Astrocyte of the hippocampus (primary cell): ENCODE measurements around the gene DAZAP1.

Experiments
- DNase-seq: peaks from one replicate; pipeline ENCODE4 v3.0.0; 2011; ENCODE audit warnings: low read depth, low spot score

Gene DAZAP1

DNA sequence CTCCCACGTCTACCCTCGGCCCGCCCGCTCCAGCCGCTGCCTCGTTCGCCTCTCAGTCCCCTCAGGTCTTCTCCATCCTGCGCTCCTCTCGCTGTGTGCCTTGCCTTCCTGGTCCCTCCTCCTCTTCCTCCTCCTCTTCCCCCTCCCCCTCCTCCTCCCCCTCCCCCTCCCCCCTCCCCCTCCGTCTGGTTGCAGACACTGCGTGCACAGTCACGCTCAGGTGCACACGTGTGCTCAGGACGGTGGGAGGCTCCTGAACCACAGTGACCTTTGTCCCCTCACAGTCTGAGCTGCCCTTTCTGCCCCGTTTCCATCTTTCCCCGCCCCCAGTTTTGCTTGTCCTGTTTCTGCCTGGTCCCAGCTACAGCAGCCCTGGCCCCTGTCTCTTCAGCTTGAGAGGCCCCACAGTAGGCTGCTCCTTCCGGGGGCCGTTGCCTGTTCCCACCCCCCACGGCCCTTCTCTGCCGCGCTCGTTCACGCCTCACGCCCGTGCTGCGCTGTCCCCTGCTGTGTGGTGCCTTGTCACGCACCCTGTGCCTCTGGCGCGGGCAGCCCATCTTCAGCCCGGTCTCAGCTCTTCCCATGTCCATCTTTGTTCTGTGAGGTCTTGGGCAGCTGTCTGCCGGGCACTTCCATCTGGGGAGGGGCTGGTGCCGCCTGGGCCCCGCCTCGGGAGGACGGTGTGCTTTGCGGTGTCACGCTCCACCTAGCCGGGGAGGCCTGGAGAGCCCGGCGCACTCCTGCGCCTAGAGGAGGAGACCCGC lies 17.0 kb downstream of the DAZAP1 start:
- DNase-seq: no peak

DNA sequence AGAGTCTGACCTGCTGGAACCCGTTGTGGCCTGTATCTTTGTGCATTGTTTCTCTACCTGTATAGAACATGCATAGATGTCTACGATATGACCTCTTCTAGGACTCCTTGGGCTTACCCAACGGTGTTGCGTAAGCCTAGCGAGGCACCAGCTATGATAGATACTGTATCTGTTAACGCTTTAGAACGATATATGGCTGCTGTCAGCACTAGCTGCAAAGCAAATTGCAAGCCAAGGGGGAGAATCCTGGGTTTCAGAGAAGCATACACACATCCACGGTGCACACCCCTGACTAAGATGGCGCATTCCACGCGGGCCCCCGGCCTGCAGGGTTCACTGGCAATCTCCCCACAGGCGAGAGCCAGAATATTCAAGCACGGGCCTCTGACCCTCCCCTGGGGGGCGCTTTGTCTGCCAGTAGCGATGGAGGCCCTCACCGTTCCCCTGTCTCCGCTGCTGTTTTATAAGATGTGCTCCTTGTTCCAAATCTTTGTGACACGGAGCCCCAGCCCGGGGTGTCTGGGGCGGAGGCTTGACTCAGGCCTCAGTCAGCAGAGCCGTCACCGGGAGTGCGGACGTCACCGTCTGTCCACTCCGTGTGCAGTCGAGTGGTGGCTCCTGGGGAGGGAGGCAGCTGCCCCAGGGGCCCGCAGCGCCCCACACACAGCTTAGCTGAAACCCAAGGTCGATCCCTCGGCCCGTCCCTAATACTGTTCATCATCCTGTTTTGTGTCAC lies 17.9 kb downstream of the DAZAP1 start:
- peak; percentile 36 for DNase-seq

DNA sequence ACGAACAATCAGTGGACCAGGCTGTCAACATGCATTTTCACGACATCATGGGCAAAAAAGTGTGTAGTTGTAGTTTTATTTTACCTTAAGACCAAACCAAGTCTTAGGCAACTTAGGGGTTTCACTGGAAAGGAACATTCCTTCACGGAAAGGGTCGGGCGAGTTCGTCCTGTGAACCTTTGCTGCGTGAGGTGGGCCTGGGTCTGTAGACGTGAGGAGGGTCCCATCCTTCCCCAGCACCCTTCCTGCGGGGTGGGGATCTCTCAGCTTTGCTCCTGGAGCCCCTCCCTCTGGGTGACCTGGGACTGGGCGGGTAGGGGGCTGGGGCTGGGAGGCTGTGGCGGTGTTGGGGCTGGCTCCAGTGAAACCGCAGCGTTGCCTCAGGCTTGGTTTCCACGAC lies 18.5 kb downstream of the DAZAP1 start:
- DNase-seq: no peak

DNA sequence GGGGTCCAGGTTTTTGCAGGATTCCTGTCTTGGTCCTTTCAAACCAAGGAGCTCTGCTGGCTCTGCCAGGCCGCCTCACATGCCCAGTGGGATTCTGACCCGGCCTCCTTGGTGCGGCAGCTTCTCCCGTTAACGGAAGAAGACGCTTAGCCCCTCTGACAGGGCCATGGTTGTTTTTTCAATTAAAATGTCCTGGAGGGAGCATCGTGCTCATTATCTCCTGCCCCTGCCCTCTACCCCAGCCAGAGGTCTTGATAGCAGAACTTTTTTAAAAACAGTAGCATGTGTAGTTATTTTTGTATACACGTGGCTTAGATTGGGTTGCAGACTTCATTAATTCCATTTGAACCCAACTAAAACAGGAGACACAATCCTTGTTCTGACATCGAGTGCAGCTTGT lies 19.4 kb downstream of the DAZAP1 start:
- DNase-seq: no peak

DNA sequence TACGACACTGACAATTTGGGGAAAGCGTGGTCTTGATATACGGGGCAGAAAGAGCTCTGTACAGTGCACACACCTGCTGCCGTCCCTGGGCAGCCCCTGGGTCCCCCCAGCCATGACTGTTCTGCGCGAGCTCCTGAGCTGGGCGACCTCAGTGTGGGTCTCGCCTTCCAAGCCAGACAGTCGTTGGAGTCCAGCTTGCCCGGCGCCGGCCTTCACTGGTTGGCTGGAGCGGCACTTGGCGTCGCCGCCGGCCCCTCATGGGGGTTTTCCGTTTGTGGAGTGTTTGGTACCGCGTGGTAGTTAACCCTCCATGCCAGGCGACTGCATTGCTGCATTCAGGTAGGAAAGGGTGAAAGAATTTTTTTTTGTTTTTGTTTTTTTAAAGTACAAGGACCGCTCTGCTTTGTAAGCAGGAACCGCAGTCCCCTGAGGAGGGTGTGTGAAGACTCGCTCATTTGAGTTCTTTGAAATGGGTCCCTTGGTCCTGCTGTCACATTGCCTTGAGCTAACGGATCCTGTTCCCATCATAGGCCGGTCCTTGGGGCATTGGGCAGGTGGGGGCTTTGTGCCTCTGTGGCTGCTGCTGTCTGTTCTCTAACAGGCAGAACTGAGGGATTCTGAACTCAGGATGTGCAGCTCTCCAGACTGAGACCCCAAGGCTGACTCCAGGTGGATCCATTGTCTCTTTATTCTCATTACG lies 20.0 kb downstream of the DAZAP1 start:
- no peak for DNase-seq

DNA sequence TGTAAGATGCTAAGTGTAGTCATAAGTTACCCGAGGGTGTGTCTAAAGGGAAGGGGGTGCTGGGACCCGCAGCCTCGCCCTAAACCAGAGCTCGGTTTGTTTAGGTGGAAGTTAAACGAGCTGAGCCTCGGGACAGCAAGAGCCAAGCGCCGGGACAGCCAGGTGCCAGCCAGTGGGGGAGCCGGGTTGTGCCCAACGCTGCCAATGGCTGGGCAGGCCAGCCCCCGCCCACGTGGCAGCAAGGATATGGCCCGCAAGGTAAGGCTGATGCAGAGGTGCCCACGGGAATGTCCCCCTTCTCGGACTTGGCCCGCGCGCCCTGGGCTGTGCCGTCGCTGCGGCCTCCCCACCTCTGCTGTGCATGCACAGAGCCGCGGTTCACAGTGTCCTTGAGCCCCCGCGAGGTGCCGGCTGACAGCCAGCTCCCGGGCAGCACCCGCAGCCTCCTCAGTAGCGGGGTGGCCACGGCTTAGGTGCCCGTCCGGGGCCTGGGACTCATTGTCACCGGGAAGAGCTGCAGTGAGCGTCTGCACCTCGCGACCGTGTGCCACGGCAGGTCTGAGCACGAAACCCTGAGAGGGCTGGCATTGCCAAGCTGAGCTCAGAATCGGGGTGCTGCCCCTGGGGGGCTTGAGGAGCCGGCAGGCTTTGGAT lies 21.5 kb downstream of the DAZAP1 start:
- no peak for DNase-seq

DNA sequence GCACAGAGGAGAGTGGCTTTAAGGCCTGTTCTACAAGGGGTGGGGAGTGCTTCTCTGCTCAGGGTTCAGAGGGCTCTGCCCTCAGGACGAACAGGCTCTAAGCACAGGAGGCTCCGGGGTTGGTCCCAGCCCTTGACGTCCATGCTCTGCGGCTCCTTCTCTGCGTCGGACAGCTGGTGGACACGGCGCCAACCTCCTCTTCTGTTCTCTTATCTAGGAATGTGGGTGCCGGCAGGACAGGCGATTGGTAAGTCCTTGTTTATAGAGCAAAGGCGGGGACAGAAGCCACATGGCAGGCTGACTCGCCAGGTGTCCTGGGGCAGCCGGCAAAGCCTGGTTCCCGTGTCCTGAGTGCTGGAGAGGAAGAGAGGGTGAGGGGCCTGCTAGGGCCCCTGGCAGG lies 22.4 kb downstream of the DAZAP1 start:
- DNase-seq: no peak

DNA sequence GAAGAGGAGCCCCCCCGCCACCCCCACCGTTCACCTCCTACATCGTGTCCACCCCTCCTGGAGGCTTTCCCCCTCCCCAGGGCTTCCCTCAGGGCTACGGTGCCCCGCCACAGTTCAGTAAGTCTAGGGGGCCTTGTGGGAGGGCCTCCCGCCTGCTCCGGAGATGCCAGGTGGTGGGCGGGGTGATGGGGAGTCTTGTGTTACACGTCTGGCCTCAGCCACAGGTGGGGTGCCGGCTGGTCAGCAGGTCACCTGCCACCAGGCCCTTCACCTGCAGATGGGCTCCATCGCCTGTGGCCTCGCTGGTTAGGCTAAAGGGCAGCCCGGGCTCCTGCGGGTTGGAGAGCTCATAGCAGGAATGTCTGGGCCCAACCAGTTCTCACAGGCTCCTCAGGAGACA lies 22.9 kb downstream of the DAZAP1 start:
- no peak for DNase-seq

DNA sequence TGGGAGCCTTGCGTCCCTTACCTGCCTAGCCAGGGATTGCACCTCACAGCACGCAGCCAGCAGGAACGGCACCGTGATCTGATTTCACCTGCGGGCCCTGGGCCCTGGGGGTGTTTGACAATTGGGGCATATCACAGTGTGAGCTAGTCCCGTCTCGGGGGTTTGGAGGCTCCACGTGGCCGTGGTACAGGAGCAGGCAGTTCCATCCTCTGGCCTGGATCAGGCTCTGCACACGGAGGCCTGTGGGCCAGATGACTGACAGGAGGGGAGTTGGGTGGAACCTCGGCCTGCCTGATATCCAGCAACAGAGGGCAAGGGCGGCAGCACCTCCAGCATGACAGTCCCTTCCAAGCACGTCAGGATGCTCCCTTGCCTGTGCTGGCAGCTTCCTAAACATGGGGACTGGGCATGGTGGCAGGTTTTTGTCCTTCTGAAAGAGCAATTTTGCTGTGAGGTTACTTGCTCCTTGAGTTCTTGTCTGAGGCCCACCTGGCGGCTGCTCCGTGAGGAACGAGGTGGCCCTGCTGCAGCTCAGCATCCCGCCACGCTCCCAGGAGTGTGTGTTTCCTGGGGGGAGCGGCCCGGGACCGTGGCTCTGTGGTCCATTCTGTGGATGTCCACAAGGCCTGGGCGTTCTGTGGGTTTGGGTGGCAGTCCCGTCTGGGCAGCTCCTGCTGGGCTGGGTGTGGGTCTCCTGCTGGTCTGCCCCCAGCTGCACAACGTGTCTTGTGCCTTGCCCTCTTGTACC lies 24.5 kb downstream of the DAZAP1 start:
- DNase-seq: no peak

DNA sequence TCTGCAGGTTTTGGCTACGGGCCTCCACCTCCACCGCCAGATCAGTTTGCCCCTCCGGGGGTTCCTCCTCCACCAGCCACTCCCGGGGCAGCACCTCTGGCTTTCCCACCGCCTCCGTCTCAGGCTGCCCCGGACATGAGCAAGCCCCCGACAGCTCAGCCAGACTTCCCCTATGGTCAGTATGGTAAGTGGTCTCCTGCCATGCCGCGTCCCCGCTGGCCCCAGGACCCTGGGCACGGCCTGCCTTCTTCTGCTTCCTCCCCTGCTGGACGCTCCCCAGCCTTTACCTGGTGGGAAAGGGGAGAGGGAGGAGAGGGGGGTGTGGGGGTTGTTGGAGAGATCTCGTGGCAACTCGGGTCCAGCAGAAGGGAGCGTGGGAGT lies 25.1 kb downstream of the DAZAP1 start:
- no peak for DNase-seq

DNA sequence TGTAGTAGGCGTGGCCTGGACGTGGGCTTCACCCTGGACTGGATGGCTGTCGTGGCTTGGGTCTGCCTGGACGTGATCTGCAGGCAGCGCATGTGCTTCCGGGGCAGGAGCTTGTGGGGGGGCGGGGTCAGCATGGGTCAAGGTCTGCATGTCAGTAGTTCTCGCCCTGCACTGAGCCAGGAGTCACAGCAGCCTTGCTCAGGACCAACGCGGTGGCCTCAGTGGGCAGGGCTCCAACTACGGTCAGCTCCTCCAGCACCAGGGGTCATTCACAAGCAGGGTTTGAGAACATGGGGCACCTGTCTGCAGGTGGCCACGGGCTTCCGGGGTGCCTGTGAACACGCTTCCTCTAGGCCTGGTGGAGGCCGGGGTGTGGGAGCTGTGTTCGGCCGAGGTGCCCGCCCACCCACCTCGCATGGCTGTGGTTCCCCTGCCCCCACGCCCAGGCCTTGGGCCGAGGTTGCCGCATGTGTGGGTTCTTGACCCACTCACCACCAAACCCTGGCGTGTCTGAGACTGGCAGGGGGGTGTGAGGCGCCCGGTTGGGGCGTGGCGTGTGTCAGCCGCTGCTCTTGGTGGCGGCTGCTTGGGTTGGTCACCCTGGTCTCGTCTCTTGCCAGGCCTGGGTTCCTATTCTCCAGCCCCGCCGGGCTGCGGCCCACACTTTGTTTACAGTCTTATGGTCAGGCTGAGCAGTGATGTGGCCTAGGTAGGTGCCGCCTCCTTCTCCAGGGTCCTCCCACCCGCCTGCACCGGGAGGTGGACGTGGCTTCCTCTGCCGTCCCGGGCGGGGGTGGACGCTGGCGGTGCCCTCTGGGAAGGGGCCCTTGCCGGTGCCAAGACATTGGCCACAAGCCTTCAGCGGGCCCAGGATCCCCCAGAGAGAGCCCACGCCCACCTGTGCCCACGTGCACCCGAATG lies 26.0 kb downstream of the DAZAP1 start:
- no peak for DNase-seq

DNA sequence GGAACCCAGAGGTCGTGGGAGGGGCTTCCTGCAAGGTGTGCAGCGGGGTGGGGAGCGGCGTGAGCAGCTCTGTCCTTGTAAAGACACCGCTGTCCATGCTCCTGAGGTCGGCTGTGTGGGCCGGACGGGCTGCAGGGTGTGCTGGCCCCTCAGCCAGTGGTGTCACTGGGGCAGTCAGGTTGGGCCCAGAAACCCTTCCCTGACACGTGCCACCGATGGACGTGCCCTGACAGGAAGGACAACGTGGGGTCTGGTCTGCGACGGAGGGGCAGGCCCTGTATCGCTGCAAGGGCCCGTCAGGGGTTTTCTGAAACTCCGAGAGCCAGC lies 26.6 kb downstream of the DAZAP1 start:
- no peak for DNase-seq

DNA sequence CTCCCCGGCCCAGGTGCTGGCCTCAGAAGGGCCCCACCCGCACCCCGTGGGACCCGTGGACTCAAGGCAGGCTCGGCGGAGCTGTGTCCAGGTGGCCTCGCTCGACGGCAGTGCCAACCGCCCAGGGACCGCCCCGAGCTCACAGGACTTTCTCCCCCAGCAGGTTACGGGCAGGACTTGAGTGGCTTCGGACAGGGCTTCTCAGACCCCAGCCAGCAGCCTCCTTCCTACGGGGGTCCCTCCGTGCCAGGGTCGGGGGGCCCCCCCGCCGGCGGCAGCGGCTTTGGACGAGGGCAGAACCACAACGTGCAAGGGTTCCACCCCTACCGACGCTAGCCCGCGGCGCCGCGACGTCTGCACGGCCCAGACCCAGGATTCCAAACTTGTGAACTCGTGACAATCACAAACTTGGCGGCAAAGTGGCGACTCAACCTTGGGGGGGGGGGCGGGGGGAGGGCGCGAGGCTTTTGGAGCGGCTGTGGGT lies 27.2 kb downstream of the DAZAP1 start:
- DNase-seq: no peak

DNA sequence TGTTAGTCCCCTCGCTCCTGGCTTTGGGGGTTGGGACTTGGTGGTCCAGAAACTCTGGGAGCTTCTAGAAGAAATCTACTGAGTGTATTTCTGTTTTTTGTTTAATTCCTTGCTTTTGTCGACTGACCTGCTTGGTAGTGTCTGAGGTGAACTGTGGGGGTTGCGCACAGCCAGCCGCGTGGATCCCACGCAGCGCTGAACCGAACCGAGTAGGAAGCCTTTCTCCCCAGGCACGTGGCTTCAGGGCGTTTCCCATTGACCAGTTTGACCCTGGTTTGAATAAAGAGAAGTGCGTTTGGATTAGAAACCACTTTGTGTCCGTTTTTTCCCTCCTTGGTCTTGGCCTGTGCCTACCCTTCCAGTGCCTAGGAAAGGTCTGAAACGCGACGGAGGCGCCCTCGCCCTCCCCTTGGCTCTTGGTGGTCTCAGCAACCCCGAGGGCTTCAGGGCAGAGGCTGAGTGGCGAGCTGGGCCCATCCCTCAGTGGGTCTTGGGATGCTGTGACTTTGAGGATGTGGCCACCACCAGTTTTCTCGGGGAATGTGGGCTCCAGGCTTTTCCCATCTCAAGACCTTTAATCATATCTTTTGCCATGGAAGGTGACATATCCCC lies 28.1 kb downstream of the DAZAP1 start:
- no peak for DNase-seq

DNA sequence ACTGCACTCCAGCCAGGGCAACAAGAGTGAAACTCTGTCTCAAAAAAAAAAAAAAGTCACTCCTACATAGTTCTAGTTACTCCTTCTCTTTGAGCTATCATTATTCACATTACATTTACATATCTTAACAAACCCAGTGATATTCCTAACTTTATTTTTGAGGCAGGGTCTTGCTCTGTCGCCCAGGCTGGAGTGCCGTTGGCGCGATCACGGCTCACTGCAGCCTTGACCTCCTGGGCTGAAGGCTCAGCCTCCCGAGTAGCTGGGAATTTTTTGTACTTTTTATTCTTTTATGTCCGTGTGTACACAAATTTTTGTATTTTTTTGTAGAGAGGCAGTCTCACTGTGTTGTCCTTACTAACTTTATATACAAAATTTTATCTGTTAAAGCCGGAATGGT lies 30.2 kb downstream of the DAZAP1 start:
- no peak for DNase-seq

DNA sequence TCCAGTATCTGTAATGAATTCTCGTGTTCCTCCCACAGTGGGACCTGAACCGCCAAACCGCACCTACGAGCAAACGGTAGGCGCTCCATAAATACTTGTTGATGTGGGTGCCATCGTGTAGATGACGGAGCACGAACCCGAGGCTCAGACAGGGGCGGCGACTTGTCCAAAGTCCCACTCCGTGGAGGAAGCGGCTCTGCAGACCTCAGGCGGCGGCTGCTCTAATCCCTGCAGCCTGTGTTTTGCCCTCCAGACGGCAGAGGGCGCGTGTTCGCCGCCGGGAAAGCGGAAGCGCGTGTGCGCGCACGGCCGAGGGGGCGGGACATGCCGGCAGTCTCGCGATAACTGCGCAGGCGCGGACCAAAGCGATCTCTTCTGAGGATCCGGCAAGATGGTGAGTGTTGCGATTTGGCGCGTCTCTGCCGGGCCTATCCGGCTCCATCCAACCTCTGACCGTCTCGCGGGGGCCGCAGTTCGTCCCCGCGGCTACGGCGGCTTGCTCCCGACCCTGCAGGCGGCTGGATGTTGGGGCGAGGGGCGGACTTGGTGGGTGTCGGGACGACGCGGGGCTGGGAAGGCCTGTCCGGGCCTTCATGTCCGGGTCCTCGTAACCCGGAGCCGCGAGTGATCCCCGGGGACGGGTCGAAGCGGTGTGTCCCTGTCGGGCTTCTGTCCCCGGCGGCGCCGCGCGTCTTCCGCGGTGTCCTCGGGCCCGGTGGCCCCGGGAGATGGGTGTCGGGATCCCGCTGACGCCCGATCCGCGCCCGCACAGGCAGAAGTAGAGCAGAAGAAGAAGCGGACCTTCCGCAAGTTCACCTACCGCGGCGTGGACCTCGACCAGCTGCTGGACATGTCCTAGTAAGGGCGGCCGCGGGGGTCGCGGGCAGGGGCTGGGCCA lies 30.9 kb downstream of the DAZAP1 start, which contains the start of gene RPS15:
TSS of gene RPS15 (plus strand) at position 362 of the 898 bp plus-strand sequence. CDS start at position 392, 30 bp downstream.
- DNase-seq: peak; percentile 98

DNA sequence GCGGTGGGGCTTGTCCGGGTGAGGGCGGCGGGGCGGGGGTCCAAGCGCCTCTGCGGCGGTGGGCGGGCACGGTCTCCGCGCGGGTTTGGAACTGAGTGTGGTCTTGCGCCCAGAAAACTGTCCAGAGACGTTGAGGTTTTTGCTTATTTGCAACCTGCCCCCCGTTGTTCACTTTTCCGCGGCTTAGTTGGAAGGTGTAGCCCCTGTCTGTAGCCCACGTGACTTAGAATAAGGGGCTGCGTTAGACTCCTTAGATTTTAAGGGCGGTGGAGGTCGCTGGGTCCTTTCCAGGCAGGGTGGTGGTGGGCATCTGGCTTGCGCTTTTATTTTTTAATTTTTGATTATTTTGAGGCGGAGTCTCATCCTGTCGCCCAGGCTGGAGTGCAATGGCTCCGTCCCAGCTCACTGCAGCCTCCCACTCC lies 31.6 kb downstream of the DAZAP1 start:
- no peak for DNase-seq

DNA sequence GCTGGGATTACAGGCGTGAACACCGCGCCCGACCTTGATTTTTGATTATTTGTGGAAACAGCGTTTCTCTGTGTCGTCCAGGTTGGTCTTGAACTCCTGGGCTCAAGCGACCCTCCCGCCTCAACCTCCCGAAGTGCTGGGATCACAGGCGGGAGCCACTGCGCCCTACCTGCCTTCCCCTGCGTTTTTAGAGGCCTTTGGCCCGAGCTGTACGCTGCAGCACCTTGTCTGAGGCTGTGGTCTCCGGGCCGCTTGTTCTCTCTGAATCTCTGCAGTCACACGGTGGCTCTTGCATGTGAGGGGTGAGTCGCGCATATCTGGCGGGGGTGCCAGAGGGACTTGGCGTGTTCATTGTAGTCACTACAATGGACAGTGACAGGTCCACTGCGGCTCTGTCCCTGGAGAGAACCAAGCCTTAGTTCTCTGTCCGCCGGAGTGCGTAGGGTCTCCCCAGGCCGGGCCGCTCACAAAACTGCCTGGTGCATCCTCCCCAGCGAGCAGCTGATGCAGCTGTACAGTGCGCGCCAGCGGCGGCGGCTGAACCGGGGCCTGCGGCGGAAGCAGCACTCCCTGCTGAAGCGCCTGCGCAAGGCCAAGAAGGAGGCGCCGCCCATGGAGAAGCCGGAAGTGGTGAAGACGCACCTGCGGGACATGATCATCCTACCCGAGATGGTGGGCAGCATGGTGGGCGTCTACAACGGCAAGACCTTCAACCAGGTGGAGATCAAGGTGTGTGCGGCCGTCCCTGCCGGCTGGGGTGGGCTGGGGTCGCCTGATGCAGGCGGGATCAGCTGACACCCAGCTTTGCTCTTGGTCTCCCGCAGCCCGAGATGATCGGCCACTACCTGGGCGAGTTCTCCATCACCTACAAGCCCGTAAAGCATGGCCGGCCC lies 32.4 kb downstream of the DAZAP1 start:
- peak; percentile 32 for DNase-seq
